H1 (cell line): Measurements from ENCODE around the gene CYP4V2. TPM values are rescaled to one million over a fixed set of nuclear protein-coding genes. Genes with fewer than 3 reads are reported as not detected.
A peak's percentile ranks its signal among the peaks of the same experiment; 100 is the strongest.

ENCODE experiments used
- ASH2L ChIP-seq: fragments of 200-600, 300-600 bp; sonication (generic); IDR thresholded peaks from one replicate; pipeline ENCODE4 v1.7.1; 2017; ENCODE audit warnings: low read length
- CBX8 ChIP-seq: fragments of 300-800, 300-1000 bp; sonication (generic); IDR thresholded peaks from 2 replicates; pipeline ENCODE4 v1.7.1; 2016; ENCODE audit warnings: low read depth, low read length, borderline replicate concordance
- EGR1 ChIP-seq: IDR thresholded peaks from 2 replicates; pipeline ENCODE4 v1.6.1; 2011; ENCODE audit warnings: low read depth, low read length, borderline replicate concordance
- HDAC2 ChIP-seq, 2 experiments: fragments of 300-600 bp in 1 of 2; sonication (generic) in 1 of 2; IDR thresholded peaks; 2 replicates each; pipeline ENCODE4 v1.6.1; 2011 to 2012; ENCODE audit warnings: low read depth in 2 of 2, low read length in 2 of 2, mild to moderate bottlenecking in 2 of 2, moderate library complexity in 2 of 2, borderline replicate concordance in 1 of 2, inconsistent platforms in 1 of 2
- KDM1A ChIP-seq: fragments of 200-600, 300-600 bp; sonication (generic); IDR thresholded peaks from 2 replicates; pipeline ENCODE4 v1.7.1; 2016; ENCODE audit warnings: mild to moderate bottlenecking, low read length, borderline replicate concordance
- POLR2AphosphoS5 ChIP-seq: IDR thresholded peaks from 2 replicates; pipeline ENCODE4 v1.6.1; 2011; ENCODE audit warnings: low read depth, low read length
- RFX5 ChIP-seq: IDR thresholded peaks from 2 replicates; pipeline ENCODE4 v1.6.1; 2011; ENCODE audit warnings: low read depth, low read length, improper control_type of control experiment, borderline replicate concordance
- RXRA ChIP-seq: IDR thresholded peaks from 2 replicates; pipeline ENCODE4 v1.6.1; 2011; ENCODE audit warnings: low read depth, mild to moderate bottlenecking, low read length, moderate library complexity; ENCODE audit not compliant: insufficient read depth
- SIX5 ChIP-seq: IDR thresholded peaks from 2 replicates; pipeline ENCODE4 v1.6.1; 2011; ENCODE audit warnings: mild to moderate bottlenecking, low read depth, low read length
- YY1 ChIP-seq: IDR thresholded peaks from 2 replicates; pipeline ENCODE4 v1.6.1; 2011; ENCODE audit warnings: low read depth, mild to moderate bottlenecking, low read length
- ZNF274 ChIP-seq: IDR thresholded peaks from 2 replicates; pipeline ENCODE4 v1.7.0; 2012; ENCODE audit warnings: low read length, borderline replicate concordance; ENCODE audit errors: extremely low read depth
- polyA plus RNA-seq, 7 experiments: library from polyadenylated mRNA; depleted of rRNA in 3 of 7; stranded (reverse) in 5 of 7; unstranded in 2 of 7; fragments of >200 nt in 5 of 7; fragments of 200-250 nt in 2 of 7; gene quantifications; 1 replicate in 5 of 7; 2 replicates in 1 of 7; 4 replicates in 1 of 7; pipeline versions ENCODE4 v1.2.1 to v1.2.3, GENCODE V29; 2011 to 2013; ENCODE audit warnings: missing spikeins in 2 of 7, mixed read lengths in 2 of 7
- total RNA-seq: library from RNA; stranded (reverse); fragmentation: NEBNext Ultra II Directional; extraction: Animal tissue kit (Norgen Biotek cat#: 25700); gene quantifications from 2 replicates; pipeline ENCODE4 v1.2.1, GENCODE V29; 2021
- TF ChIP-seq, protein P1 (sequence below): fragments of 300-600 bp; sonication (generic); IDR thresholded peaks from 2 replicates; pipeline ENCODE4 v1.7.1; 2012; ENCODE audit warnings: low read length, moderate library complexity, mild to moderate bottlenecking, inconsistent platforms; ENCODE audit not compliant: insufficient replicate concordance

The CYP4V2 gene
- total and polyA plus RNA-seq, 2 of the 8 experiments (the other 6 are each of a cell fraction or from before 2014, with no cell fraction given), result 0.65 to 1.0 TPM

DNA sequence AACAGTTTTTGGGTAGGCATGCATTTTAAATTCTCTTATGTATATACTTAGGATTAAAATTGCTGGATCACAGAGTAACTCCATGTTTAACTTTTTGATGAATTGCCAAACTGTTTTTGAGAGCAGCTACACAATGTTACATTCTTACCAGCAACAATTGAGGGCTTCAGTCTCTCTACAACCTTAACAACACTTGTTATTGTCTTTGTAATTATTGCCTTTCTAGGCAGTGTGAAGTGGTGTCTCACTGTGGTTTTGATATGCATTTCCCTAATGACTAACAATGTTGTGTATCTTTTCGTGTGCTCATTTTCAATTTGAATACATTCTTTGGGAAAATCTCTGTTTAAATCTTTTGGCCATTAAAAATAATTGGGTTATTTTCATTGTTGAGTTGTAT lies 57.3 kb downstream of the CYP4V2 start (continued):
- TF ChIP-seq ASH2L, result no peak
- TF ChIP-seq, protein P1, sequence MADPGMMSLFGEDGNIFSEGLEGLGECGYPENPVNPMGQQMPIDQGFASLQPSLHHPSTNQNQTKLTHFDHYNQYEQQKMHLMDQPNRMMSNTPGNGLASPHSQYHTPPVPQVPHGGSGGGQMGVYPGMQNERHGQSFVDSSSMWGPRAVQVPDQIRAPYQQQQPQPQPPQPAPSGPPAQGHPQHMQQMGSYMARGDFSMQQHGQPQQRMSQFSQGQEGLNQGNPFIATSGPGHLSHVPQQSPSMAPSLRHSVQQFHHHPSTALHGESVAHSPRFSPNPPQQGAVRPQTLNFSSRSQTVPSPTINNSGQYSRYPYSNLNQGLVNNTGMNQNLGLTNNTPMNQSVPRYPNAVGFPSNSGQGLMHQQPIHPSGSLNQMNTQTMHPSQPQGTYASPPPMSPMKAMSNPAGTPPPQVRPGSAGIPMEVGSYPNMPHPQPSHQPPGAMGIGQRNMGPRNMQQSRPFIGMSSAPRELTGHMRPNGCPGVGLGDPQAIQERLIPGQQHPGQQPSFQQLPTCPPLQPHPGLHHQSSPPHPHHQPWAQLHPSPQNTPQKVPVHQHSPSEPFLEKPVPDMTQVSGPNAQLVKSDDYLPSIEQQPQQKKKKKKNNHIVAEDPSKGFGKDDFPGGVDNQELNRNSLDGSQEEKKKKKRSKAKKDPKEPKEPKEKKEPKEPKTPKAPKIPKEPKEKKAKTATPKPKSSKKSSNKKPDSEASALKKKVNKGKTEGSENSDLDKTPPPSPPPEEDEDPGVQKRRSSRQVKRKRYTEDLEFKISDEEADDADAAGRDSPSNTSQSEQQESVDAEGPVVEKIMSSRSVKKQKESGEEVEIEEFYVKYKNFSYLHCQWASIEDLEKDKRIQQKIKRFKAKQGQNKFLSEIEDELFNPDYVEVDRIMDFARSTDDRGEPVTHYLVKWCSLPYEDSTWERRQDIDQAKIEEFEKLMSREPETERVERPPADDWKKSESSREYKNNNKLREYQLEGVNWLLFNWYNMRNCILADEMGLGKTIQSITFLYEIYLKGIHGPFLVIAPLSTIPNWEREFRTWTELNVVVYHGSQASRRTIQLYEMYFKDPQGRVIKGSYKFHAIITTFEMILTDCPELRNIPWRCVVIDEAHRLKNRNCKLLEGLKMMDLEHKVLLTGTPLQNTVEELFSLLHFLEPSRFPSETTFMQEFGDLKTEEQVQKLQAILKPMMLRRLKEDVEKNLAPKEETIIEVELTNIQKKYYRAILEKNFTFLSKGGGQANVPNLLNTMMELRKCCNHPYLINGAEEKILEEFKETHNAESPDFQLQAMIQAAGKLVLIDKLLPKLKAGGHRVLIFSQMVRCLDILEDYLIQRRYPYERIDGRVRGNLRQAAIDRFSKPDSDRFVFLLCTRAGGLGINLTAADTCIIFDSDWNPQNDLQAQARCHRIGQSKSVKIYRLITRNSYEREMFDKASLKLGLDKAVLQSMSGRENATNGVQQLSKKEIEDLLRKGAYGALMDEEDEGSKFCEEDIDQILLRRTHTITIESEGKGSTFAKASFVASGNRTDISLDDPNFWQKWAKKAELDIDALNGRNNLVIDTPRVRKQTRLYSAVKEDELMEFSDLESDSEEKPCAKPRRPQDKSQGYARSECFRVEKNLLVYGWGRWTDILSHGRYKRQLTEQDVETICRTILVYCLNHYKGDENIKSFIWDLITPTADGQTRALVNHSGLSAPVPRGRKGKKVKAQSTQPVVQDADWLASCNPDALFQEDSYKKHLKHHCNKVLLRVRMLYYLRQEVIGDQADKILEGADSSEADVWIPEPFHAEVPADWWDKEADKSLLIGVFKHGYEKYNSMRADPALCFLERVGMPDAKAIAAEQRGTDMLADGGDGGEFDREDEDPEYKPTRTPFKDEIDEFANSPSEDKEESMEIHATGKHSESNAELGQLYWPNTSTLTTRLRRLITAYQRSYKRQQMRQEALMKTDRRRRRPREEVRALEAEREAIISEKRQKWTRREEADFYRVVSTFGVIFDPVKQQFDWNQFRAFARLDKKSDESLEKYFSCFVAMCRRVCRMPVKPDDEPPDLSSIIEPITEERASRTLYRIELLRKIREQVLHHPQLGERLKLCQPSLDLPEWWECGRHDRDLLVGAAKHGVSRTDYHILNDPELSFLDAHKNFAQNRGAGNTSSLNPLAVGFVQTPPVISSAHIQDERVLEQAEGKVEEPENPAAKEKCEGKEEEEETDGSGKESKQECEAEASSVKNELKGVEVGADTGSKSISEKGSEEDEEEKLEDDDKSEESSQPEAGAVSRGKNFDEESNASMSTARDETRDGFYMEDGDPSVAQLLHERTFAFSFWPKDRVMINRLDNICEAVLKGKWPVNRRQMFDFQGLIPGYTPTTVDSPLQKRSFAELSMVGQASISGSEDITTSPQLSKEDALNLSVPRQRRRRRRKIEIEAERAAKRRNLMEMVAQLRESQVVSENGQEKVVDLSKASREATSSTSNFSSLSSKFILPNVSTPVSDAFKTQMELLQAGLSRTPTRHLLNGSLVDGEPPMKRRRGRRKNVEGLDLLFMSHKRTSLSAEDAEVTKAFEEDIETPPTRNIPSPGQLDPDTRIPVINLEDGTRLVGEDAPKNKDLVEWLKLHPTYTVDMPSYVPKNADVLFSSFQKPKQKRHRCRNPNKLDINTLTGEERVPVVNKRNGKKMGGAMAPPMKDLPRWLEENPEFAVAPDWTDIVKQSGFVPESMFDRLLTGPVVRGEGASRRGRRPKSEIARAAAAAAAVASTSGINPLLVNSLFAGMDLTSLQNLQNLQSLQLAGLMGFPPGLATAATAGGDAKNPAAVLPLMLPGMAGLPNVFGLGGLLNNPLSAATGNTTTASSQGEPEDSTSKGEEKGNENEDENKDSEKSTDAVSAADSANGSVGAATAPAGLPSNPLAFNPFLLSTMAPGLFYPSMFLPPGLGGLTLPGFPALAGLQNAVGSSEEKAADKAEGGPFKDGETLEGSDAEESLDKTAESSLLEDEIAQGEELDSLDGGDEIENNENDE, result peak; percentile 97
- no peak for TF ChIP-seq SIX5
- TF ChIP-seq RFX5, result no peak
- TF ChIP-seq CBX8, result no peak
- TF ChIP-seq YY1, result no peak
- TF ChIP-seq POLR2AphosphoS5, result no peak; the same call in 1 of the 2 replicates
- no peak for TF ChIP-seq ZNF274
- TF ChIP-seq RXRA, result no peak
- TF ChIP-seq KDM1A, result no peak
- TF ChIP-seq HDAC2 (IDR thresholded peaks at IDR 0.05; ENCODE audit: borderline replicate concordance in 1 of 2, low read depth in 2 of 2, low read length in 2 of 2), result peak in 1 of 2 experiments; percentile 43; a peak in 1 of 4 replicates
- no peak for TF ChIP-seq EGR1
